ENCODE measurements around the gene ADCY2.

The ADCY2 gene

DNA sequence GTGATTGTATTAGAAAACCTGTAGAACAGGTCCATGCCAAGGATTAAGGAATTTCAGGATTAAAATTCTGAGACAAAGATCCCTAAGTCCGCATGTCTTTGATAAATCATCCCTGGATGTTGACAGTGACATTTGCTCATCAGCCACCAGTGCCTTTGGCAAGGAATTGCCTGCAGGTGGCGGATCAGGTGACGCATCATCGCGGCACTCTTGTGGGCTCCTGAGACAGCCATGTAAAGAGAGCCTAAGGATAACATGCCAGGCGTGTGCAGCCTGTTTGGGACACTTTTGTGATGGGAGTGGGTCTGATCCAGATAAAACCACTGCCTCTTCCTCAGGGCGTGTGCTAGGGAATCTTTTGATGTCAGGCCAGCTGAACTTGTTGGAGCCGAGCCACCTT, 40.6 kb downstream of the ADCY2 start:
- FAIRE-seq, result no peak
- no peak for TF ChIP-seq CTCF (IDR thresholded peaks at IDR 0.05; ENCODE audit: insufficient read depth, missing control alignments)
- DNase-seq (ENCODE audit: insufficient read length, low spot score), result no peak

- no peak for TF ChIP-seq CTCF (IDR thresholded peaks at IDR 0.05; ENCODE audit: insufficient read depth, missing control alignments)
- FAIRE-seq (no peak), DNase-seq (ENCODE audit: insufficient read length, low spot score) (no peak)
These were observed 41.9 kb downstream of the ADCY2 start for GRCh38 chr5:7437836-7438235.

GRCh38 chr5:7445068-7445467, 49.1 kb downstream of the ADCY2 start:
- FAIRE-seq (no peak), DNase-seq (ENCODE audit: insufficient read length, low spot score) (no peak)
- no peak for TF ChIP-seq CTCF (IDR thresholded peaks at IDR 0.05; ENCODE audit: insufficient read depth, missing control alignments)

- DNase-seq (ENCODE audit: insufficient read length, low spot score) (no peak), FAIRE-seq (no peak)
- TF ChIP-seq CTCF (IDR thresholded peaks at IDR 0.05; ENCODE audit: insufficient read depth, missing control alignments), result no peak
These were observed 49.9 kb downstream of the ADCY2 start for GRCh38 chr5:7445831-7446230.

DNA sequence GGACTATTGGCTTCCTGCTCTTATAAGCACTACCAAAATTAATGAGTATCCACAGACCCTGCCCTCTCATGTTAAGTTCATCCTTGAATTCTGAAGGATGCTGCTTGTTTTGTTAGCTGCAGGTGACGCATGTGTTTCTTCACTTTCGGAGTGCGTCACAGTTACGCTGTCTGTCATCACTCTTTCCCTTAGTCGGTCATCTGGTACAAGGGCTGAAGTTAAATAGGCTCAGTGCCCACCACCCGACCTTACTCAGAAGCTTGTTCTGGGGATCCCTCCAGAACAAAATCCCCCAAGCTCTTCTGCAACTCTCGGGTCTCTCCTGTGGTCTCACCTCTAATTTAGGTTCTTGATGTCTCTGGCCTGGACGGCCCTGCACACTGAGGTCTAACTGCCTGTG, 51.0 kb downstream of the ADCY2 start:
- no peak for FAIRE-seq
- TF ChIP-seq CTCF (IDR thresholded peaks at IDR 0.05; ENCODE audit: insufficient read depth, missing control alignments), result no peak
- no peak for DNase-seq (ENCODE audit: insufficient read length, low spot score)

DNA sequence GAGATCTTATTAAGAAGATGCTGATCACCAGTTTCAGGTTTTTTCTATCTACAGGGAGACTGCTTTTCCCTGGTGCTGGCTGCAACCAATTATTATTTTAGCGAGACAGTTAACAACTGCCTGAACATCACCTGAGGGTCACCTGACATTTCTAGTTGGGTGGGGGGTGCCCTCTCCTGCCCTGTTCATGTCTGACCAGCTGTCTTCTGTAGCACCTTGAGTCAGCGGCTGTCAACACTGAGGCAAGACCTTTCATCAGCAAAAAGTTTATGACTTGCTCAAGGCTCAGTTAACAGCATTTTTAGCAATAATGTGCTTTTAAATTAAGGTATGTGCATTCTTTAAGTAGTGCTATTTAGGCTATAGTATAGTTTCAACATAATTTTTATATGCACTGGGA, 58.0 kb downstream of the ADCY2 start:
- no peak for FAIRE-seq

DNA sequence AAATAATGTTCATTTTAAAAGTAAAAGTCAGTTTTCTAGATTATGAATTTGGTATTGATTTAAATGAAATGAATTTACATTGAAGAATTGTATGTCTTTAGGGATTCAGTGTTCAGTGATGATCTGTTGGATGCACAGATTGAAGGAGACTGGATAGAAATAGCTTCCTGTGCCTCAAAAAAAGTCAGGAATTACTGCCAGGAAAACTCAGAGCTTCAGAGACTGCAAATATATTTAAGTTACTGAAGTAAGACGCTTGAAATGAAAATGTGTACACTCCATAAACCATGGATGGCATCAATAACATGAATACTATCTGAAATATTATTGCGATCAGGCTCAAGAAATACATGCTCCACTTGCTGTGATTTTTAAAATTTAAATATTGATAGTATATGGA, 60.3 kb downstream of the ADCY2 start:
- no peak for DNase-seq (ENCODE audit: insufficient read length, low spot score)
- TF ChIP-seq CTCF (IDR thresholded peaks at IDR 0.05; ENCODE audit: insufficient read depth, missing control alignments), result no peak
- FAIRE-seq, result no peak

More for the DNA sequence above, 58.0 kb downstream of the ADCY2 start:
- no peak for DNase-seq (ENCODE audit: insufficient read length, low spot score)
- TF ChIP-seq CTCF (IDR thresholded peaks at IDR 0.05; ENCODE audit: insufficient read depth, missing control alignments), result no peak
